GM12878 (cell line): Measurements from ENCODE around the gene XAGE1A. TPM values are rescaled to one million over a fixed set of nuclear protein-coding genes. Genes with fewer than 3 reads are reported as not detected.
"Not testable (repeated sequence)": the region's sequence is repeated elsewhere in the genome, so short reads cannot be mapped to it uniquely, and the experiment has no call there.

Experiments
- ATAC-seq: fragments of 200-7000 bp; cut with Tn5 transposase; 3 replicates; pipeline ENCODE4 v1.9.1; 2020; ENCODE audit warnings: mild to moderate bottlenecking, moderate library complexity
- Bru-seq: library from RNA; stranded (reverse); fragments of 400-500 nt; gene quantifications from one replicate; lab custom pipeline; 2021; lab: Mats Ljungman, UMichigan
- BruChase-seq, 2 experiments: library from RNA; stranded (reverse); fragments of 400-500 nt; gene quantifications; one replicate each; lab custom pipeline; 2021; lab: Mats Ljungman, UMichigan
- BruUV-seq: library from RNA; stranded (reverse); fragments of 400-500 nt; replicated peaks from 2 replicates; lab custom pipeline; 2021; lab: Mats Ljungman, UMichigan
- CTCF ChIA-PET: fragments of 300-600 bp; sonication (Branson Sonifier 250); formaldehyde crosslinking; extraction: SDS; loops from one replicate; lab custom pipeline; 2021; ENCODE audit warnings: inconsistent platforms; lab: Yijun Ruan, JAX
- POLR2A ChIA-PET: fragments of 350-600 bp; formaldehyde crosslinking; extraction: SDS; loops from one replicate; lab custom pipeline; 2021; ENCODE audit warnings: inconsistent platforms; lab: Charles Lee
- RAD21 ChIA-PET: fragments of 300-600 bp; sonication (Branson Sonifier 250); formaldehyde crosslinking; loops from one replicate; lab custom pipeline; 2023; ENCODE audit warnings: antibody characterized with exemption; ENCODE audit not compliant: unreplicated experiment; lab: Charles Lee
- SMC1A ChIA-PET: fragments of 300-600 bp; sonication (Branson Sonifier 250); formaldehyde crosslinking; loops from one replicate; lab custom pipeline; 2023; ENCODE audit not compliant: unreplicated experiment, uncharacterized antibody; lab: Charles Lee
- DNase-seq: peaks from one replicate; pipeline ENCODE4 v3.0.0-alpha.2; 2011; ENCODE audit warnings: low read depth, low spot score
- FAIRE-seq: peaks from 3 replicates; lab custom pipeline; 2011; peaks lifted over from hg19 to GRCh38; lab: Jason Lieb, UNC
- H2AFZ ChIP-seq: 2 replicates; pipeline ENCODE4 v1.6.0; 2011; ENCODE audit warnings: low read depth, low read length, control low read depth; ENCODE audit not compliant: control insufficient read depth
- H3K27ac ChIP-seq: 2 replicates; pipeline ENCODE4 v1.5.1; 2011; ENCODE audit warnings: control low read depth; ENCODE audit not compliant: control insufficient read depth, insufficient read depth
- H3K27me3 ChIP-seq, 2 experiments: replicated peaks in 1 of 2; 2 replicates each; pipeline versions ENCODE4 v1.6.0 to v1.6.1; 2011; ENCODE audit warnings: low read length in 1 of 2; ENCODE audit not compliant: control insufficient read depth in 2 of 2, insufficient read depth in 2 of 2
- H3K36me3 ChIP-seq, 2 experiments: 2 replicates each; pipeline ENCODE4 v1.5.1; 2011; ENCODE audit warnings: low read length in 1 of 2; ENCODE audit not compliant: control insufficient read depth in 2 of 2, insufficient read depth in 2 of 2
- H3K4me1 ChIP-seq: 2 replicates; pipeline ENCODE4 v1.6.1; 2011; ENCODE audit warnings: mild to moderate bottlenecking, low read length, moderate library complexity, mixed read lengths; ENCODE audit not compliant: control insufficient read depth, insufficient read depth
- H3K4me2 ChIP-seq: 2 replicates; pipeline ENCODE4 v1.6.0; 2011; ENCODE audit warnings: control low read depth; ENCODE audit not compliant: control insufficient read depth, insufficient read depth
- H3K4me3 ChIP-seq: fragments of 200-600 bp; sonication (generic); 2 replicates; pipeline ENCODE4 v1.5.1; 2016
- H3K79me2 ChIP-seq: 2 replicates; pipeline ENCODE4 v1.6.0; 2011; ENCODE audit warnings: low read length; ENCODE audit not compliant: control insufficient read depth, insufficient read depth
- H3K9ac ChIP-seq: 2 replicates; pipeline ENCODE4 v1.8.0; 2011; ENCODE audit warnings: low read length, control low read depth, mixed read lengths; ENCODE audit not compliant: control insufficient read depth, insufficient read depth
- H3K9me3 ChIP-seq: replicated peaks from 3 replicates; pipeline ENCODE4 v1.5.1; 2011; ENCODE audit warnings: mild to moderate bottlenecking, low read length; ENCODE audit not compliant: control insufficient read depth, insufficient read depth
- H4K20me1 ChIP-seq: 2 replicates; pipeline ENCODE4 v1.6.0; 2011; ENCODE audit not compliant: control insufficient read depth, insufficient read depth
- WGBS: methylation state at CpG from one replicate; pipeline ENCODE4 v1.1.6; 2016; ENCODE audit warnings: low lambda C conversion rate; ENCODE audit not compliant: insufficient replicate concordance, insufficient coverage; ENCODE audit errors: missing lambda C conversion rate; 5-methylcytosine and 5-hydroxymethylcytosine counted together
- in situ Hi-C: fragments of 300-500 bp; cut with MboI; formaldehyde crosslinking; loops from 9 replicates; pipeline ENCODE4 v1.14.3; 2018; ENCODE audit warnings: mixed read lengths
- intact Hi-C: fragments of 100-400 bp; cut with micrococcal nuclease; formaldehyde crosslinking; loops from one replicate; pipeline ENCODE4 v1.14.2; 2022; ENCODE audit not compliant: unreplicated experiment
- long read RNA-seq, 2 experiments: library from polyadenylated mRNA; unstranded; transcript quantifications; one replicate each; pipeline ENCODE4 v2.0.0, GENCODE V29; 2019 to 2020
- polyA minus RNA-seq, 3 experiments: library from RNA; depleted of rRNA, polyadenylated mRNA; stranded (reverse); fragments of >200 nt; gene quantifications; 2 replicates each; pipeline ENCODE4 v1.2.3, GENCODE V29; 2011
- polyA plus RNA-seq, 11 experiments: library from polyadenylated mRNA; depleted of rRNA in 4 of 11; unstranded in 6 of 11; stranded (reverse) in 5 of 11; fragments of >200 nt; fragmentation: Nextera tagmentation in 4 of 11; fragmentation: Illumina TruSeq in 1 of 11; extraction: Ambion mirVana in 4 of 11; extraction: Trizol in 1 of 11; gene quantifications; 1 replicate in 1 of 11; 2 replicates in 10 of 11; pipeline versions ENCODE4 v1.2.1 to v1.2.3, GENCODE V29; 2011 to 2016; ENCODE audit warnings: inconsistent platforms in 2 of 11, missing spikeins in 2 of 11, low read depth in 1 of 11
- total RNA-seq, 4 experiments: library from RNA; depleted of rRNA in 3 of 4; stranded (reverse); fragments of >200 nt in 3 of 4; fragmentation: Illumina TruSeq in 1 of 4; extraction: Trizol in 1 of 4; gene quantifications; 2 replicates each; pipeline versions ENCODE4 v1.2.1 to v1.2.3, GENCODE V29; 2013 to 2021

The XAGE1A gene
- total RNA-seq (2013; cell fraction: nucleolus; rRNA removed): not detected in 2 replicates
- not detected in 2 replicates for total RNA-seq (2014; rRNA removed)
- total RNA-seq (2014; rRNA removed; fragmentation: Illumina TruSeq; extraction: Trizol): not detected in 2 replicates
- total RNA-seq (2021): not detected in 2 replicates
- not detected for polyA plus RNA-seq (2011; ENCODE audit: low read depth)
- not detected in 2 replicates for polyA plus RNA-seq (2011; rRNA removed)
- polyA plus RNA-seq (2011; cell fraction: cytosol; rRNA removed): not detected in 2 replicates
- not detected in 2 replicates for polyA plus RNA-seq (2011; cell fraction: nucleus; rRNA removed)
- polyA plus RNA-seq (2012): not detected in 2 replicates
- not detected in 2 replicates for polyA plus RNA-seq (2014; fragmentation: Illumina TruSeq; extraction: Trizol)
- not detected for polyA plus RNA-seq (2014; fragmentation: Nextera tagmentation; extraction: Ambion mirVana)
- polyA plus RNA-seq (2014; rRNA removed): not detected in 2 replicates
- polyA plus RNA-seq (2016; fragmentation: Nextera tagmentation; extraction: Ambion mirVana): not detected
- polyA minus RNA-seq (2011; rRNA and poly(A)+ RNA removed): not detected in 2 replicates
- not detected in 2 replicates for polyA minus RNA-seq (2011; cell fraction: cytosol; rRNA and poly(A)+ RNA removed)
- not detected in 2 replicates for polyA minus RNA-seq (2011; cell fraction: nucleus; rRNA and poly(A)+ RNA removed)
- Bru-seq, nascent RNA: not detected
- not detected for BruChase-seq, experiment 1, labeled RNA remaining after a 6-hour chase
- BruChase-seq, experiment 2, labeled RNA remaining after a 2-hour chase: not detected
- long read RNA-seq, experiment 1: 0 reads
- long read RNA-seq, experiment 2: 0 reads

GRCh38 chrX:52495545-52496418, at the start of gene XAGE1A:
Gene XAGE1A, plus strand, starts transcription at chrX:52495808. Its CDS starts 1,554 bp downstream, at chrX:52497362.
- H2AFZ ChIP-seq, H3K36me3 ChIP-seq, intact Hi-C loops, in situ Hi-C loops, H3K4me1 ChIP-seq, H3K9me3 ChIP-seq, H3K79me2 ChIP-seq, BruUV-seq, H4K20me1 ChIP-seq, SMC1A ChIA-PET, H3K9ac ChIP-seq, FAIRE-seq, H3K4me3 ChIP-seq, H3K27ac ChIP-seq, RAD21 ChIA-PET, H3K27me3 ChIP-seq, DNase-seq, H3K4me2 ChIP-seq, ATAC-seq, CTCF ChIA-PET, POLR2A ChIA-PET: not testable (repeated sequence)
- no CpG with 5 or more reads among the region's 41 CpGs for WGBS

- H3K4me3 ChIP-seq, BruUV-seq, H4K20me1 ChIP-seq, SMC1A ChIA-PET, H3K27ac ChIP-seq, H3K9me3 ChIP-seq, H2AFZ ChIP-seq, H3K79me2 ChIP-seq, FAIRE-seq, DNase-seq, RAD21 ChIA-PET, intact Hi-C loops, H3K4me1 ChIP-seq, H3K27me3 ChIP-seq, ATAC-seq, CTCF ChIA-PET, H3K4me2 ChIP-seq, in situ Hi-C loops, POLR2A ChIA-PET, H3K36me3 ChIP-seq, H3K9ac ChIP-seq: not testable (repeated sequence)
- WGBS: 14% methylated on average over 2 of the region's 3 CpGs
Measured at GRCh38 chrX:52452031-52452430, 43.6 kb upstream of the XAGE1A start.

- CTCF ChIA-PET, H3K27me3 ChIP-seq, intact Hi-C loops, ATAC-seq, RAD21 ChIA-PET, H2AFZ ChIP-seq, H3K27ac ChIP-seq, H3K9me3 ChIP-seq, H3K9ac ChIP-seq, H3K4me2 ChIP-seq, H4K20me1 ChIP-seq, in situ Hi-C loops, H3K4me1 ChIP-seq, H3K36me3 ChIP-seq, BruUV-seq, SMC1A ChIA-PET, FAIRE-seq, H3K79me2 ChIP-seq, DNase-seq, H3K4me3 ChIP-seq, POLR2A ChIA-PET: not testable (repeated sequence)
- 0% methylated on average over 1 of the region's 1 CpG for WGBS
Measured at GRCh38 chrX:52471301-52471700, 24.3 kb upstream of the XAGE1A start.
